ENCODE results near the gene SLC15A5. TPM values are rescaled to one million over a fixed set of nuclear protein-coding genes. Genes with fewer than 3 reads are reported as not detected.

SLC15A5 gene
- total RNA-seq, 3 donors from 2014 or later, result not detected

- Mint-ChIP-seq H3K27me3 (ENCODE audit: low read depth) (no peaks in the 10 kb centered on the region), H3K4me3 (no peak overlapping the region), H3K9me3 (peaks cover 7% of the 10 kb centered on the region), H3K4me1 (ENCODE audit: low read depth) (no peaks in the 10 kb centered on the region), H3K36me3 (ENCODE audit: insufficient read depth) (no peaks in the 10 kb centered on the region)
- DNase-seq (no peak), ATAC-seq (no peak)
Observed at GRCh38 chr12:16183541-16183940, 93.9 kb downstream of the SLC15A5 start.

- Mint-ChIP-seq H3K36me3 (ENCODE audit: insufficient read depth) (no peaks in the 10 kb centered on the region), H3K27me3 (ENCODE audit: low read depth) (no peaks in the 10 kb centered on the region), H3K4me1 (ENCODE audit: low read depth) (no peaks in the 10 kb centered on the region), H3K4me3 (no peak overlapping the region), H3K9me3 (no peaks in the 10 kb centered on the region)
- ATAC-seq (no peak), DNase-seq (no peak)
Observed at GRCh38 chr12:16175840-16176239, 101.6 kb downstream of the SLC15A5 start.

- DNase-seq, result no peak
- no peaks in the 10 kb centered on the region for H3K36me3 Mint-ChIP-seq (ENCODE audit: insufficient read depth)
- no peak overlapping the region for H3K4me3 Mint-ChIP-seq
- no peaks in the 10 kb centered on the region for H3K9me3 Mint-ChIP-seq
- ATAC-seq, result no peak
- no peaks in the 10 kb centered on the region for H3K4me1 Mint-ChIP-seq (ENCODE audit: low read depth)
- no peaks in the 10 kb centered on the region for H3K27me3 Mint-ChIP-seq (ENCODE audit: low read depth)
Observed at GRCh38 chr12:16174282-16174681, 103.2 kb downstream of the SLC15A5 start.

GRCh38 chr12:16171348-16171747 lies 106.1 kb downstream of the SLC15A5 start:
- Mint-ChIP-seq H3K27me3 (ENCODE audit: low read depth) (no peaks in the 10 kb centered on the region), H3K36me3 (ENCODE audit: insufficient read depth) (no peaks in the 10 kb centered on the region), H3K4me3 (no peak overlapping the region), H3K9me3 (peaks cover 3% of the 10 kb centered on the region), H3K4me1 (ENCODE audit: low read depth) (no peaks in the 10 kb centered on the region)
- ATAC-seq (no peak), DNase-seq (no peak)

- H3K36me3 Mint-ChIP-seq (ENCODE audit: insufficient read depth), result no peaks in the 10 kb centered on the region
- no peak for DNase-seq
- H3K4me3 Mint-ChIP-seq, result no peak overlapping the region
- no peak for ATAC-seq
- peaks cover 3% of the 10 kb centered on the region for H3K9me3 Mint-ChIP-seq
- no peaks in the 10 kb centered on the region for H3K27me3 Mint-ChIP-seq (ENCODE audit: low read depth)
- H3K4me1 Mint-ChIP-seq (ENCODE audit: low read depth), result no peaks in the 10 kb centered on the region
Observed at GRCh38 chr12:16168078-16168477, 109.4 kb downstream of the SLC15A5 start.

- DNase-seq (no peak), ATAC-seq (no peak)
- H3K36me3 Mint-ChIP-seq (ENCODE audit: insufficient read depth), result no peaks in the 10 kb centered on the region
- H3K27me3 Mint-ChIP-seq (ENCODE audit: low read depth), result no peaks in the 10 kb centered on the region
- H3K4me3 Mint-ChIP-seq, result no peak overlapping the region
- H3K9me3 Mint-ChIP-seq, result peaks cover 3% of the 10 kb centered on the region
- H3K4me1 Mint-ChIP-seq (ENCODE audit: low read depth), result no peaks in the 10 kb centered on the region
Observed at GRCh38 chr12:16166563-16167470, 110.7 kb downstream of the SLC15A5 start.

GRCh38 chr12:16165506-16165905 lies 112.0 kb downstream of the SLC15A5 start:
- H3K9me3 Mint-ChIP-seq, result peaks cover 3% of the 10 kb centered on the region
- no peaks in the 10 kb centered on the region for H3K27me3 Mint-ChIP-seq (ENCODE audit: low read depth)
- H3K36me3 Mint-ChIP-seq (ENCODE audit: insufficient read depth), result no peaks in the 10 kb centered on the region
- no peak for ATAC-seq
- no peak overlapping the region for H3K4me3 Mint-ChIP-seq
- H3K4me1 Mint-ChIP-seq (ENCODE audit: low read depth), result no peaks in the 10 kb centered on the region
- DNase-seq, result no peak

GRCh38 chr12:16163901-16164300 lies 113.6 kb downstream of the SLC15A5 start:
- Mint-ChIP-seq H3K9me3 (peaks cover 3% of the 10 kb centered on the region), H3K4me1 (ENCODE audit: low read depth) (no peaks in the 10 kb centered on the region), H3K27me3 (ENCODE audit: low read depth) (no peaks in the 10 kb centered on the region), H3K36me3 (ENCODE audit: insufficient read depth) (no peaks in the 10 kb centered on the region), H3K4me3 (no peak overlapping the region)
- no peak for DNase-seq
- ATAC-seq, result no peak

- H3K36me3 Mint-ChIP-seq (ENCODE audit: insufficient read depth), result no peaks in the 10 kb centered on the region
- no peak overlapping the region for H3K4me3 Mint-ChIP-seq
- H3K9me3 Mint-ChIP-seq, result no peaks in the 10 kb centered on the region
- no peaks in the 10 kb centered on the region for H3K27me3 Mint-ChIP-seq (ENCODE audit: low read depth)
- H3K4me1 Mint-ChIP-seq (ENCODE audit: low read depth), result no peaks in the 10 kb centered on the region
- DNase-seq, result no peak
- ATAC-seq, result no peak
Observed at GRCh38 chr12:16163146-16163545, 114.3 kb downstream of the SLC15A5 start.

- H3K4me1 Mint-ChIP-seq (ENCODE audit: low read depth), result no peaks in the 10 kb centered on the region
- no peak for DNase-seq
- no peaks in the 10 kb centered on the region for H3K27me3 Mint-ChIP-seq (ENCODE audit: low read depth)
- no peak overlapping the region for H3K4me3 Mint-ChIP-seq
- no peaks in the 10 kb centered on the region for H3K9me3 Mint-ChIP-seq
- no peaks in the 10 kb centered on the region for H3K36me3 Mint-ChIP-seq (ENCODE audit: insufficient read depth)
- no peak for ATAC-seq
Observed at GRCh38 chr12:16159571-16159970, 117.9 kb downstream of the SLC15A5 start.

GRCh38 chr12:16158050-16158449 lies 119.4 kb downstream of the SLC15A5 start:
- no peaks in the 10 kb centered on the region for H3K9me3 Mint-ChIP-seq
- no peaks in the 10 kb centered on the region for H3K36me3 Mint-ChIP-seq (ENCODE audit: insufficient read depth)
- no peak for ATAC-seq
- DNase-seq, result no peak
- no peaks in the 10 kb centered on the region for H3K4me1 Mint-ChIP-seq (ENCODE audit: low read depth)
- no peaks in the 10 kb centered on the region for H3K27me3 Mint-ChIP-seq (ENCODE audit: low read depth)
- no peak overlapping the region for H3K4me3 Mint-ChIP-seq

GRCh38 chr12:16155938-16156337 lies 121.5 kb downstream of the SLC15A5 start:
- Mint-ChIP-seq H3K36me3 (ENCODE audit: insufficient read depth) (no peaks in the 10 kb centered on the region), H3K9me3 (no peaks in the 10 kb centered on the region)
- ATAC-seq, result no peak

GRCh38 chr12:16154990-16155389 lies 122.5 kb downstream of the SLC15A5 start:
- ATAC-seq (no peak), DNase-seq (no peak)
- Mint-ChIP-seq H3K27me3 (ENCODE audit: low read depth) (no peaks in the 10 kb centered on the region), H3K9me3 (no peaks in the 10 kb centered on the region), H3K4me1 (ENCODE audit: low read depth) (no peaks in the 10 kb centered on the region), H3K4me3 (no peak overlapping the region), H3K36me3 (ENCODE audit: insufficient read depth) (no peaks in the 10 kb centered on the region)

More at GRCh38 chr12:16155938-16156337, 121.5 kb downstream of the SLC15A5 start:
- H3K4me3 Mint-ChIP-seq, result no peak overlapping the region
- no peaks in the 10 kb centered on the region for H3K27me3 Mint-ChIP-seq (ENCODE audit: low read depth)
- DNase-seq, result no peak
- H3K4me1 Mint-ChIP-seq (ENCODE audit: low read depth), result no peaks in the 10 kb centered on the region

- ATAC-seq, result no peak
- Mint-ChIP-seq H3K27me3 (ENCODE audit: low read depth) (no peaks in the 10 kb centered on the region), H3K4me3 (no peak overlapping the region), H3K9me3 (no peaks in the 10 kb centered on the region), H3K4me1 (ENCODE audit: low read depth) (no peaks in the 10 kb centered on the region), H3K36me3 (ENCODE audit: insufficient read depth) (no peaks in the 10 kb centered on the region)
- no peak for DNase-seq
Observed at GRCh38 chr12:16152885-16153673, 124.4 kb downstream of the SLC15A5 start.

- Mint-ChIP-seq H3K27me3 (ENCODE audit: low read depth) (no peaks in the 10 kb centered on the region), H3K4me1 (ENCODE audit: low read depth) (no peaks in the 10 kb centered on the region), H3K9me3 (no peaks in the 10 kb centered on the region), H3K4me3 (no peak overlapping the region), H3K36me3 (ENCODE audit: insufficient read depth) (no peaks in the 10 kb centered on the region)
- ATAC-seq (no peak), DNase-seq (no peak)
Observed at GRCh38 chr12:16150276-16150675, 127.2 kb downstream of the SLC15A5 start.
